ENCODE results near the gene FBXL15. TPM values are rescaled to one million over a fixed set of nuclear protein-coding genes. Genes with fewer than 3 reads are reported as not detected.

FBXL15 gene
- total RNA-seq, 1 donor from 2014 or later = 27.7 TPM

DNA sequence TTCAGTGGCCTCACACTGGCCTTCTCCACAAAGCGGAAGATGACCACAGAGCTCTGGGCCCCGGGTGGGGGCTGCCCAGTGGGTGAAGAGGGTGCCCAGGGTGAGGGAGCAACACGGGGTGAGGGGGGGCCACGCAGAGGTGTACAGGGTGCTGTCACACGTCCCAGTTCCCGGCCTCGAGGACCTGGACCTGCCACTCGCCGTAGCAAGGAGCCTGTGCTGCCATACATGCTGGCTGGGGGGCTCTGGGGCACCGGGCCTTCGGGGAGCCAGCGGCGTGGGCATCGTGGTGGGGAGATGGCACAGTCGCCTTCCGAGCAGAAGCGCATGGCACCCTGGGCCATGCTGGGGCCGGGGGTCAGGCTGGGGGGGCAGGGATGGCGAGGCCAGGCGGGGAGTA lies 3.9 kb upstream of the FBXL15 start:
- Histone ChIP-seq H3K27ac (no peak overlapping the region), H3K4me1 (peaks cover 20% of the 10 kb centered on the region), H3K4me3 (no peak overlapping the region), H3K9me3 (no peaks in the 10 kb centered on the region), H3K27me3 (no peaks in the 10 kb centered on the region), H3K36me3 (no peaks in the 10 kb centered on the region)
- TF ChIP-seq POLR2AphosphoS5 (IDR thresholded peaks at IDR 0.05; ENCODE audit: insufficient read depth in 1 of 2, low read depth in 1 of 2) (no peak), CTCF (IDR thresholded peaks at IDR 0.05) (no peak)
- intact Hi-C loops (cut with DNase I) = no loop called here
- DNase-seq (ENCODE audit: extremely low spot score in 2 of 2) = no peak

GRCh38 chr10:102418622-102419268 lies 1.9 kb upstream of the FBXL15 start, which contains the start of gene PSD:
Gene PSD, minus strand, starts transcription at chr10:102418785. Its CDS starts 1,747 bp downstream, at chr10:102417038.
- Histone ChIP-seq H3K27ac (no peak within 1 kb of the TSS), H3K4me3 (peak within 1 kb of the TSS; percentile 59 to 93)

DNA sequence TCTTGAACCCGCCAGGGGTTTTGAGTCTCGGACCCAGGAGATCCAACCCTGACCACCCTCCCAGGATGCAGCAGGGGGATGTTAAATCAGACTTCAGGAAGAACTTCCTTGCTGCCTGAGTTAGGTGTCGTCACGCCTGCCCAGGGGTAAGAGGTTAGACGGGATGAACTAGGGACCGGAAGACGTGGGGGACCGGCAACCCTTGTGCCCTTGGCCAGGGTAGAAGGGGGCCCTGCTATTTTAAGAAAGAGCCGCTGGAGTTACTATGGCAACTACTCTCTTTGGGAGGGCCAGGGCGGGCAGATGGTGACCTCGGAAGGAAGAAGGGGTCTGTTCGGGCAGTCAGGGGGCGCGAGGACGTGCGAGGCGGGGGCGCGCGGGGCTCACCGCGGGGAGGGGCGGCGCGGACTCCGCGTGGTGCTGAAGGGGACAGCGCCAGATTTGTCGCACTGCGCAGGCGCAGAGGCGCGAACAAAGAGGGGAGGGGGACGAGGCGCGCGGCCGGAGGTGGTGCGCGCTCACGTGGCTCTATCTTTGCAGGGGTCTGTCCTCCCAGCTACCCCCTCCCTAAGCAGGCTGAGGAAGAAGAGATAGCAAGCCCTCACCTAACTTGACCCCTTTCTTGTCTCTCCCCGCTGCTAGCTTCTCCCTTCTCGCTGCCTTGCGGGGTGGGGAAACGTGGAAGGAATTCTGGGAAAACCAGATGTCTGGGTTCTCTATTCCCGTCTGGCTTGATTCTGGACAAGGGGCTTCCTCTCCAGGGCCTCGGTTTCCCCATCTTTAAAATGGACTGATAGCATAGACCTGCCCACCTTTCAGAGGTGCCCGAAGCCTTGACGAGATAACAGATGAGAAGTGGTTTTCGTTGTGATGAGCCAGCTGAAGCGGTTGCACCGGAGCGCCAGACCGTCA lies 1.1 kb upstream of the FBXL15 start:
- no peaks in the 10 kb centered on the region for H3K27me3 ChIP-seq

More at GRCh38 chr10:102418622-102419268, 1.9 kb upstream of the FBXL15 start, which contains the start of gene PSD:
- intact Hi-C loops (cut with DNase I) = no loop called here
- DNase-seq (ENCODE audit: extremely low spot score in 2 of 2) = no peak
- TF ChIP-seq POLR2AphosphoS5 (IDR thresholded peaks at IDR 0.05; ENCODE audit: insufficient read depth in 1 of 2, low read depth in 1 of 2) (no peak), CTCF (IDR thresholded peaks at IDR 0.05) (no peak), POLR2A (IDR thresholded peaks at IDR 0.05) (no peak)
- no peaks in the 10 kb centered on the region for H3K27me3 ChIP-seq
- no peaks in the 10 kb centered on the region for H3K9me3 ChIP-seq
- no peaks in the 10 kb centered on the region for H3K36me3 ChIP-seq
- H3K4me1 ChIP-seq = peaks cover 39% of the 10 kb centered on the region

GRCh38 chr10:102420181-102420713 lies 389 bp upstream of the FBXL15 start:
- no peaks in the 10 kb centered on the region for H3K27me3 ChIP-seq
- TF ChIP-seq CTCF (IDR thresholded peaks at IDR 0.05) (no peak), POLR2AphosphoS5 (IDR thresholded peaks at IDR 0.05; ENCODE audit: insufficient read depth in 1 of 2, low read depth in 1 of 2) (no peak), POLR2A (IDR thresholded peaks at IDR 0.05) (no peak)
- peak overlapping the region; percentile 73 for H3K27ac ChIP-seq
- no peak for DNase-seq (ENCODE audit: extremely low spot score in 2 of 2)
- no peaks in the 10 kb centered on the region for H3K9me3 ChIP-seq
- intact Hi-C loops (cut with DNase I) = no loop called here
- H3K4me3 ChIP-seq = peak overlapping the region; percentile 59 to 93
- no peaks in the 10 kb centered on the region for H3K36me3 ChIP-seq
- peaks cover 39% of the 10 kb centered on the region for H3K4me1 ChIP-seq

More for the DNA sequence above, 1.1 kb upstream of the FBXL15 start:
- H3K36me3 ChIP-seq = no peaks in the 10 kb centered on the region
- DNase-seq (ENCODE audit: extremely low spot score in 2 of 2) = no peak
- no peaks in the 10 kb centered on the region for H3K9me3 ChIP-seq
- H3K4me3 ChIP-seq = peak overlapping the region; percentile 59 to 93
- H3K27ac ChIP-seq = no peak overlapping the region
- peaks cover 39% of the 10 kb centered on the region for H3K4me1 ChIP-seq
- intact Hi-C loops (cut with DNase I) = no loop called here
- TF ChIP-seq CTCF (IDR thresholded peaks at IDR 0.05) (no peak), POLR2A (IDR thresholded peaks at IDR 0.05) (no peak), POLR2AphosphoS5 (IDR thresholded peaks at IDR 0.05; ENCODE audit: insufficient read depth in 1 of 2, low read depth in 1 of 2) (no peak)
